Spleen (tissue), 7 donors: ENCODE results near the gene SPNS2.

Experiments
- POLR2A ChIP-seq, 3 donors: fragments of 450-650 bp; IDR thresholded peaks; one replicate each; pipeline ENCODE4 v1.5.1; 2017; ENCODE audit warnings: antibody characterized with exemption in 3 of 3, mild to moderate bottlenecking in 1 of 3
- TF ChIP-seq, protein P1 (sequence below), 11 experiments: fragments of 200-600 bp in 7 of 11; fragments of 450-650 bp in 4 of 11; sonication (generic) in 4 of 11; IDR thresholded peaks in 8 of 11; conservative IDR thresholded peaks in 3 of 11; 1 replicate in 7 of 11; 2 replicates in 4 of 11; pipeline versions ENCODE4 v1.4.0 to v1.8.0; 2016 to 2021; ENCODE audit warnings: antibody characterized with exemption in 11 of 11, inconsistent platforms in 4 of 11, mild to moderate bottlenecking in 1 of 11
- donor health status: DM: no; HTN: no; CAD: no; lungs with moderate emphysema.
- donor health status: DM: no; HTN: no; CAD: no.
- donor health status: DM: no; HTN: no; CAD: no.

DNA sequence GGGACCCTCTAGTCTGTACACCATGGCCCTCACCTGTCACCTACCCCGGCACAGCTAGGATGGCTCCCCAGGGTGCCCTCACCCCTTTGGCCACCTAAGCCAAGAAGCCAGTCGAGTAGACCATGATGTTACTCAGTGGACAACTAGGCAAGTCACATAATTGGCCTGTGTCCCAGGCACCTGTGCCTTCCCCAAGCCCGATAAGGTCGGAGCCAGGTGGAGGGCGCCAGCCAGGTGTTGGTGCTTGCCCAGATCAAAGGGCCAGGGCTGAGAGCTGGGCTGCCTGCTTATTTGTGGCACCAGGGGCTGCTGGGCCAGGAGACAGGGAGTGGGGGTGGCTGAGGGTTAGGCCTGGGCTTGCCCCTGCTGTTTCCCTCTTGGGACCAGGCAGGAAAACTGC, 16.8 kb downstream of the SPNS2 start:
- no peak for TF ChIP-seq POLR2A (IDR thresholded peaks at IDR 0.05)
- TF ChIP-seq, protein P1, sequence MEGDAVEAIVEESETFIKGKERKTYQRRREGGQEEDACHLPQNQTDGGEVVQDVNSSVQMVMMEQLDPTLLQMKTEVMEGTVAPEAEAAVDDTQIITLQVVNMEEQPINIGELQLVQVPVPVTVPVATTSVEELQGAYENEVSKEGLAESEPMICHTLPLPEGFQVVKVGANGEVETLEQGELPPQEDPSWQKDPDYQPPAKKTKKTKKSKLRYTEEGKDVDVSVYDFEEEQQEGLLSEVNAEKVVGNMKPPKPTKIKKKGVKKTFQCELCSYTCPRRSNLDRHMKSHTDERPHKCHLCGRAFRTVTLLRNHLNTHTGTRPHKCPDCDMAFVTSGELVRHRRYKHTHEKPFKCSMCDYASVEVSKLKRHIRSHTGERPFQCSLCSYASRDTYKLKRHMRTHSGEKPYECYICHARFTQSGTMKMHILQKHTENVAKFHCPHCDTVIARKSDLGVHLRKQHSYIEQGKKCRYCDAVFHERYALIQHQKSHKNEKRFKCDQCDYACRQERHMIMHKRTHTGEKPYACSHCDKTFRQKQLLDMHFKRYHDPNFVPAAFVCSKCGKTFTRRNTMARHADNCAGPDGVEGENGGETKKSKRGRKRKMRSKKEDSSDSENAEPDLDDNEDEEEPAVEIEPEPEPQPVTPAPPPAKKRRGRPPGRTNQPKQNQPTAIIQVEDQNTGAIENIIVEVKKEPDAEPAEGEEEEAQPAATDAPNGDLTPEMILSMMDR (IDR thresholded peaks at IDR 0.05 in 8 of 11, conservative IDR thresholded peaks at IDR 0.05 in 3 of 11) = no peak
